OCI-LY7 (cell line): ENCODE data around the gene CAT.

ENCODE experiments used
- EZH2phosphoT487 ChIP-seq: fragments of 200-600 bp; sonication (generic); IDR thresholded peaks from 2 replicates; pipeline ENCODE4 v1.6.1; 2018; ENCODE audit warnings: low read depth, borderline replicate concordance, mild to moderate bottlenecking, mixed run types, antibody characterized with exemption, low read length, moderate library complexity, mixed read lengths
- TF ChIP-seq, protein P1 (sequence below): fragments of 200-600 bp; sonication (generic); conservative IDR thresholded peaks from 2 replicates; pipeline ENCODE4 v1.5.1; 2014; ENCODE audit warnings: mild to moderate bottlenecking, antibody characterized with exemption, low read length, moderate library complexity, mixed read lengths

DNA sequence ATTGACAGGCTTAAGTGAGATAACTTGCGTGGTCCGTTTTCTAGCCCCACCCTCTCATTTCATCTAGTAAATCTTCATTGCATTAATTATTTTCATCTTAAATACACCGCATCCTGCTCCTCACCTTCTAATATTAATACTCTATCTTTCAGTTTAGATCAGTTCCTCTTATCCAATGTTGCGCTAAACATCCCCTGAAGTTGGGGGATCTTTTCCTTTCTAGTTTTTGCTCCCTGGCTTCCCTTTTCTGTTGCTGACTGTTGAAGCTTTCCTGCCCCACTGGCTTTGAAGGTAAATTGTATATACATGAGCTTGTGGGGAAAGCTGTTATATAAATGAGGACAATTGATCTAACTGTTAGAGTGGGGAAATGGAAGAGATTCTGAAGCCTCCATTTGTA is 7.2 kb downstream of the CAT start:
- TF ChIP-seq, protein P1, sequence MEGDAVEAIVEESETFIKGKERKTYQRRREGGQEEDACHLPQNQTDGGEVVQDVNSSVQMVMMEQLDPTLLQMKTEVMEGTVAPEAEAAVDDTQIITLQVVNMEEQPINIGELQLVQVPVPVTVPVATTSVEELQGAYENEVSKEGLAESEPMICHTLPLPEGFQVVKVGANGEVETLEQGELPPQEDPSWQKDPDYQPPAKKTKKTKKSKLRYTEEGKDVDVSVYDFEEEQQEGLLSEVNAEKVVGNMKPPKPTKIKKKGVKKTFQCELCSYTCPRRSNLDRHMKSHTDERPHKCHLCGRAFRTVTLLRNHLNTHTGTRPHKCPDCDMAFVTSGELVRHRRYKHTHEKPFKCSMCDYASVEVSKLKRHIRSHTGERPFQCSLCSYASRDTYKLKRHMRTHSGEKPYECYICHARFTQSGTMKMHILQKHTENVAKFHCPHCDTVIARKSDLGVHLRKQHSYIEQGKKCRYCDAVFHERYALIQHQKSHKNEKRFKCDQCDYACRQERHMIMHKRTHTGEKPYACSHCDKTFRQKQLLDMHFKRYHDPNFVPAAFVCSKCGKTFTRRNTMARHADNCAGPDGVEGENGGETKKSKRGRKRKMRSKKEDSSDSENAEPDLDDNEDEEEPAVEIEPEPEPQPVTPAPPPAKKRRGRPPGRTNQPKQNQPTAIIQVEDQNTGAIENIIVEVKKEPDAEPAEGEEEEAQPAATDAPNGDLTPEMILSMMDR = no peak
- no peak for TF ChIP-seq EZH2phosphoT487
